CD14-positive monocyte (primary cell): ENCODE measurements around the gene AFF1. TPM values are rescaled to one million over a fixed set of nuclear protein-coding genes. Genes with fewer than 3 reads are reported as not detected.

ENCODE experiments used
- DNase-seq, 3 donors: peaks; one replicate each; pipeline ENCODE4 v3.0.0-alpha.2; 2011 to 2022
- H2AFZ ChIP-seq: 2 replicates; pipeline ENCODE4 v1.6.0; 2012; ENCODE audit warnings: mild to moderate bottlenecking, low read depth, low read length, inconsistent platforms; ENCODE audit not compliant: insufficient read depth, poor library complexity, severe bottlenecking
- H3K27ac ChIP-seq, 2 donors: 1 replicate in 1 of 2; 2 replicates in 1 of 2; pipeline ENCODE4 v1.5.1; 2012 to 2013; ENCODE audit warnings: low read length in 2 of 2, control low read depth in 1 of 2, inconsistent platforms in 1 of 2, low read depth in 1 of 2, mild to moderate bottlenecking in 1 of 2
- H3K27me3 ChIP-seq, 2 donors: one replicate each; pipeline versions ENCODE4 v1.6.0 to v1.6.1; 2011 to 2013; ENCODE audit warnings: low read length in 2 of 2; ENCODE audit not compliant: control insufficient read depth in 2 of 2, insufficient read depth in 2 of 2
- H3K36me3 ChIP-seq, 2 donors: replicated peaks in 1 of 2; 1 replicate in 1 of 2; 2 replicates in 1 of 2; pipeline versions ENCODE4 v1.5.1 to v1.6.1; 2012 to 2013; ENCODE audit warnings: low read length in 2 of 2, control low read depth in 1 of 2, inconsistent platforms in 1 of 2, mild to moderate bottlenecking in 1 of 2; ENCODE audit not compliant: insufficient read depth in 2 of 2, control insufficient read depth in 1 of 2
- H3K4me1 ChIP-seq, 2 donors: 1 replicate in 1 of 2; 2 replicates in 1 of 2; pipeline versions ENCODE4 v1.5.1 to v1.6.1; 2012 to 2013; ENCODE audit warnings: low read length in 2 of 2, control low read depth in 1 of 2, inconsistent platforms in 1 of 2, mild to moderate bottlenecking in 1 of 2, moderate library complexity in 1 of 2; ENCODE audit not compliant: insufficient read depth in 2 of 2, control insufficient read depth in 1 of 2
- H3K4me2 ChIP-seq: replicated peaks from 2 replicates; pipeline ENCODE3; 2012; ENCODE audit warnings: low read length, moderate library complexity, mild to moderate bottlenecking; ENCODE audit not compliant: poor library complexity, severe bottlenecking; ENCODE audit errors: extremely low read depth
- H3K4me3 ChIP-seq, 3 experiments: fragments of 200-600 bp in 1 of 3; sonication (generic) in 1 of 3; replicated peaks in 1 of 3; 1 replicate in 2 of 3; 2 replicates in 1 of 3; pipeline ENCODE4 v1.5.1; 2011 to 2013; ENCODE audit warnings: low read length in 3 of 3, mild to moderate bottlenecking in 3 of 3, control low read depth in 2 of 3, low read depth in 2 of 3, inconsistent platforms in 1 of 3, moderate library complexity in 1 of 3
- H3K79me2 ChIP-seq: 2 replicates; pipeline ENCODE4 v1.6.0; 2012; ENCODE audit warnings: mild to moderate bottlenecking, control low read depth, inconsistent platforms, low read length, moderate library complexity; ENCODE audit not compliant: insufficient read depth
- H3K9ac ChIP-seq: 2 replicates; pipeline ENCODE4 v1.6.0; 2017; ENCODE audit warnings: low read length, mild to moderate bottlenecking; ENCODE audit not compliant: insufficient read depth, poor library complexity, severe bottlenecking
- H3K9me3 ChIP-seq, 2 donors: replicated peaks in 1 of 2; 1 replicate in 1 of 2; 2 replicates in 1 of 2; pipeline versions ENCODE4 v1.5.1 to v1.6.1; 2012 to 2013; ENCODE audit warnings: low read length in 2 of 2, control low read depth in 1 of 2; ENCODE audit not compliant: control insufficient read depth in 1 of 2, insufficient read depth in 1 of 2
- H4K20me1 ChIP-seq: 2 replicates; pipeline ENCODE4 v1.6.0; 2012; ENCODE audit warnings: mild to moderate bottlenecking, low read length, control low read depth, moderate library complexity; ENCODE audit not compliant: insufficient read depth
- H3K27ac Mint-ChIP-seq, 7 donors: one replicate each; pipeline ENCODE4 v1.8.0; 2020; ENCODE audit warnings: mild to moderate bottlenecking in 7 of 7, mixed read lengths in 7 of 7, moderate library complexity in 6 of 7, inconsistent platforms in 2 of 7
- H3K27me3 Mint-ChIP-seq, 3 donors: one replicate each; pipeline ENCODE4 v1.8.0; 2021 to 2022; ENCODE audit warnings: low read depth in 3 of 3, mild to moderate bottlenecking in 3 of 3, mixed read lengths in 3 of 3, moderate library complexity in 3 of 3, inconsistent platforms in 1 of 3
- H3K36me3 Mint-ChIP-seq, 2 donors: one replicate each; pipeline ENCODE4 v1.8.0; 2020; ENCODE audit warnings: mixed read lengths in 2 of 2, inconsistent platforms in 1 of 2, mild to moderate bottlenecking in 1 of 2
- H3K4me1 Mint-ChIP-seq: one replicate; pipeline ENCODE4 v1.8.0; 2020; ENCODE audit warnings: mild to moderate bottlenecking, mixed read lengths
- H3K4me3 Mint-ChIP-seq, 2 donors: one replicate each; pipeline ENCODE4 v1.8.0; 2020; ENCODE audit warnings: mild to moderate bottlenecking in 2 of 2, mixed read lengths in 2 of 2, moderate library complexity in 1 of 2
- H3K9me3 Mint-ChIP-seq, 7 donors: one replicate each; pipeline ENCODE4 v1.8.0; 2020 to 2022; ENCODE audit warnings: mixed read lengths in 7 of 7, mild to moderate bottlenecking in 6 of 7, moderate library complexity in 6 of 7, inconsistent platforms in 2 of 7
- CTCF ChIP-seq: fragments of 200-600 bp; IDR thresholded peaks from one replicate; pipeline ENCODE4 v1.8.0; 2022; ENCODE audit warnings: antibody characterized with exemption, mild to moderate bottlenecking
- WGBS: methylation state at CpG from one replicate; pipeline ENCODE4 v1.1.5; 2013; ENCODE audit warnings: missing lambda C conversion rate; ENCODE audit not compliant: insufficient coverage; 5-methylcytosine and 5-hydroxymethylcytosine counted together
- intact Hi-C, 2 donors: fragments of 100-400 bp; cut with micrococcal nuclease; formaldehyde crosslinking; loops; one replicate each; pipeline versions ENCODE4 v1.15.0 to v1.15.1; 2023
- polyA plus RNA-seq, 3 donors: library from polyadenylated mRNA; depleted of rRNA in 1 of 3; unstranded in 2 of 3; stranded (reverse) in 1 of 3; fragments of 300-500 nt in 2 of 3; fragments of >200 nt in 1 of 3; fragmentation: Illumina TruSeq in 2 of 3; gene quantifications; 1 replicate in 2 of 3; 2 replicates in 1 of 3; pipeline ENCODE4 v1.2.3, GENCODE V29; 2012 to 2021

AFF1 gene
- polyA plus RNA-seq, 3 donors = 7.5 to 20.9 (median 16.3) TPM

- H4K20me1 ChIP-seq = no peaks in the 10 kb centered on the region
- peaks cover 62 to 93% of the 10 kb centered on the region in 2 donors for H3K36me3 ChIP-seq
- no peak overlapping the region for H2AFZ ChIP-seq
- intact Hi-C loops = no loop called here
- no peaks in the 10 kb centered on the region for H3K4me1 ChIP-seq
- Mint-ChIP-seq H3K27ac (no peak overlapping the region), H3K36me3 (peaks cover 73 to 82% of the 10 kb centered on the region in 2 donors), H3K4me1 (no peaks in the 10 kb centered on the region), H3K27me3 (no peaks in the 10 kb centered on the region), H3K4me3 (no peak overlapping the region), H3K9me3 (no peaks in the 10 kb centered on the region)
- no peak for TF ChIP-seq CTCF
- no peaks in the 10 kb centered on the region for H3K79me2 ChIP-seq
- no peak overlapping the region for H3K9ac ChIP-seq
- WGBS = no CpG with 5 or more reads among the region's 1 CpG
- DNase-seq = no peak
- H3K27me3 ChIP-seq = no peaks in the 10 kb centered on the region
- no peak overlapping the region for H3K4me2 ChIP-seq
- no peak overlapping the region for H3K27ac ChIP-seq
- no peak overlapping the region for H3K4me3 ChIP-seq
- no peaks in the 10 kb centered on the region for H3K9me3 ChIP-seq
Measured at GRCh38 chr4:87109945-87110344, 175.1 kb downstream of the AFF1 start.

GRCh38 chr4:87112063-87112462 is 177.3 kb downstream of the AFF1 start:
- H3K36me3 ChIP-seq = peaks cover 70 to 94% of the 10 kb centered on the region in 2 donors
- TF ChIP-seq CTCF = no peak

More at GRCh38 chr4:87112063-87112462, 177.3 kb downstream of the AFF1 start:
- Histone ChIP-seq H2AFZ (no peak overlapping the region), H3K27ac (no peak overlapping the region), H3K4me1 (no peaks in the 10 kb centered on the region), H3K79me2 (no peaks in the 10 kb centered on the region), H3K9me3 (no peaks in the 10 kb centered on the region), H3K4me3 (no peak overlapping the region), H4K20me1 (peaks cover 4% of the 10 kb centered on the region), H3K9ac (no peak overlapping the region), H3K27me3 (no peaks in the 10 kb centered on the region), H3K4me2 (no peak overlapping the region)
- H3K9me3 Mint-ChIP-seq = no peaks in the 10 kb centered on the region
- no peaks in the 10 kb centered on the region for H3K27me3 Mint-ChIP-seq
- peak overlapping the region in 2 of 7 donors; percentile 15 to 35 for H3K27ac Mint-ChIP-seq
- no CpG with 5 or more reads among the region's 4 CpGs for WGBS
- H3K4me1 Mint-ChIP-seq = no peaks in the 10 kb centered on the region
- H3K4me3 Mint-ChIP-seq = no peak overlapping the region
- DNase-seq = no peak
- H3K36me3 Mint-ChIP-seq = peaks cover 78 to 85% of the 10 kb centered on the region in 2 donors
- intact Hi-C loops = no loop called here
